Measurements from ENCODE around the gene FAXC.
"Not testable (repeated sequence)": the region's sequence is repeated elsewhere in the genome, so short reads cannot be mapped to it uniquely, and the experiment has no call there.

- not testable (repeated sequence) for TF ChIP-seq CTCF, EP300 (IDR thresholded peaks at IDR 0.05)
- TF ChIP-seq POLR2AphosphoS5 (IDR thresholded peaks at IDR 0.05): peak; percentile 52 to 65
These were observed 14.2 kb downstream of the FAXC start for GRCh38 chr6:99335298-99335697.
